Measurements from ENCODE around the gene HM13.
"Not testable (repeated sequence)": the region's sequence is repeated elsewhere in the genome, so short reads cannot be mapped to it uniquely, and the experiment has no call there.

The HM13 gene

DNA sequence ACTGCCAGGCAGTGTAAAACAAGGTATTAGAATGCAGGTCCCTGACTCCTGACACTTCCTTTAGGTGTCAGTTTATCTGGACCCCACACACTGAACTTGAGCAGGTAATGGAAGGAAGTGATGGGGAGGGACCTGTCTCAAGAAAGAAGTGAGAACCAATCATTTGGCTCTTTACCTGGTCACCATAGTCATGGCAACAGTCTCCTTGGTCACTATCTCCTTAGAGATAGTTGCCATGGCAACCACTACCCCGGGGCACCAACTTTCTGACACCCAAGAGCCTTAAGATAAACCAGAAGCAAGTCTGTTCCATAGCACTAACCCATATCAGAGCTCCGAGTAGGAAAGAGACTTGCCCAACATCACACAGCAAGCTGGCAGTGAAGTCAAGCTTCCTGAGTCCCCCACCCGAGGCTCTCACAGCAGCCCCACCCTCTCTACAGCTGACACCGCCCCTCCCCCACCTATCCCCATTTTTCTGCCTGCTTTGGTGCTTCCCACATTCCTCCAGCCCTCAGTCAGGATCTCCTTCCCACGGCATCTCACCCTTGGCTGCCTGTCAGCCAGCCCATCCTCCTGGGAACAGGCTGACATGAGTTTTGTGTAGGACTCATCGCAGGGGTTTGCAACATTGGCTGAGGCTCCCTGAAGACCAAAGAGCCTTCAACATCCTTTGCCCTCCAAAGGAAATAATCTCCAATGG is 16.3 kb upstream of the HM13 start:
- FAIRE-seq = no peak
- no peak for DNase-seq (ENCODE audit: insufficient read length, low spot score)

DNA sequence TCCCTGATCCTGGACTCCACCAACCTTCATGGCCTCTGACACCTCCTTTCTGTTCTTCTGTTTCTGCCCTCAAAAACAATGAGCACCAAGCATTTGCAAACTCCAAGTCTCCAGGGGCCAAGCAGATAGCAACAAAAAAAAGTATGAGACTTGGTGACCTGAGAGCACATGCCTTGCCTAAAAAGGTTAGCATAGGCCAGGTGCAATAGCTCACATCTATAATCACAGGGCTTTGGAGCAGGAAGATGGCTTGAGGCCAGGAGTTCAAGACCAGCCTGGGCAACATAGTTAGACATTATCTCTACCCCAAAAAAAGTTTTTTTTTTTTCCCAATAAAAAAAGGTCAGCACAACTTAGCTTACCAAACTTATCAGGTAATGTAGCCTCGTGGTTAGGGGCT is 13.7 kb upstream of the HM13 start:
- DNase-seq (ENCODE audit: insufficient read length, low spot score) (no peak), FAIRE-seq (no peak)

- peak; percentile 64 for DNase-seq (ENCODE audit: insufficient read length, low spot score)
- peak; percentile 31 for FAIRE-seq
Measured at GRCh38 chr20:31502884-31503673, 11.2 kb upstream of the HM13 start.

- no peak for DNase-seq (ENCODE audit: insufficient read length, low spot score)
- no peak for FAIRE-seq
Measured at GRCh38 chr20:31505903-31506302, 8.3 kb upstream of the HM13 start.

DNA sequence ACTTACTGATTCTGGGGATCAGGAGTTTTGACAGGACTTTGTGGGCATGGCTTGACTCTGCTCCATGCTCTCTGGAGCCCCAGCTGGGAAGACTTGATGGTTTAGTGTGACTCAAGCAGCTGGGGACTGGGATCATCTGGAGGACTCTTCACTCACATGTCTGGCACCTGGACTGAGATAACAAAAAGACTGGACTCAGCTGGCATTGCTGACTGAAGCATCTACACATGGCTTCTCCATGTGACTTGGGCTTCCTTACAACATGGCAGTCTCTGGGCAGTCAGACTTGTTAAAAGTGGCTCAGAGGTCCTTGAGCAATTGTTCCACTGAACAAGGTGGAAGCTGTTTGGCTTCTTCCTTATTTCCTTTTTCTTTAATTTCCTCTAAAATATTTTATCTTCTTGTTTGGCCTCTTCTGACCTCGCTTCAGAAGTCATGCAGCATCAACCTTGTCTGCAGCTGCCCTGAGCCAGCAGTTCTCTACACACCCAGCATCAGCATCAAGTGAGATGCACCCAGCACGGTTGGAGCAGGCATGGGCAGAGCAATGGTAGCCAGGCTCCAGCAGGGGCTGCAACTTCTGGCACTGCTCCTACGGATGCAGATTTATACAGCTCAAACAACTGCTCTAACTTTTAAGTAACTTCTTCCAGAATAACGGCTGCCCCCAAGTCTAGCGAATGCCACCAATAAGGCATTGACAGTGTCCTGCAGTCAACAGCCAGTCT is 5.6 kb upstream of the HM13 start:
- FAIRE-seq (no peak), DNase-seq (ENCODE audit: insufficient read length, low spot score) (no peak)

DNA sequence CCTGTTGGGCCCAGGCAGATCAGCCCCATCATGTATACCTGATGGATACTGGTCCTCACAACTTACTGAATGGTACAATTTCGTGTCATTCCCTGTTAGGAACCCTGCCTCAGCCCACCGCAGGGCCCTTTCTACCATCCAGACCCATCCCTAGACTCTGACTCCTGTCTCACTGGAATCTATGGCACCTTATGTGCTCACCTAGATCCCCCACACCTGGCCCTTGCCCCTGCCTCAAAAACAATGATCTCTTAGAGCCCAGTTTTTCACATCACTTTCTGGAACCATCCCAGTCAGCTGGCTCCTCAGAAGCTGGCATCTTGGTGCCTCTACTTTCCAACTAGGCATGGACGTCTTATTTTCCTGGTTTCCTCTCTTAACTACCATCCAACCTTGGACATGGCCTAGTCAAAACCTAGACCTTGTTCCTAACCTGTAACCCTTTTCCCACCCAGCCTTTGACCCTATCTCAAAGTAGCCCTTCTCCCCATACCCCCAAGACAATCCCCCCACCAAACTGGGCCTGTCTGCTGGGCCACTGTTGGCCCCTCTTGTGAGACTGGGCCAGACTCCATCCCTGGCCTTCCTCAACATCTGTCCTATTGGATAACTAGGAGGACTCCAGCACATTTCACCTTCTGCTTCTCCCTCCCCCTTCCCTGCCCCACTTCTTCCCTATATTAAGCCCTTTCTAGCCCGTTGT is 981 bp downstream of the HM13 start:
- DNase-seq (ENCODE audit: insufficient read length, low spot score) (no peak), FAIRE-seq (no peak)

DNA sequence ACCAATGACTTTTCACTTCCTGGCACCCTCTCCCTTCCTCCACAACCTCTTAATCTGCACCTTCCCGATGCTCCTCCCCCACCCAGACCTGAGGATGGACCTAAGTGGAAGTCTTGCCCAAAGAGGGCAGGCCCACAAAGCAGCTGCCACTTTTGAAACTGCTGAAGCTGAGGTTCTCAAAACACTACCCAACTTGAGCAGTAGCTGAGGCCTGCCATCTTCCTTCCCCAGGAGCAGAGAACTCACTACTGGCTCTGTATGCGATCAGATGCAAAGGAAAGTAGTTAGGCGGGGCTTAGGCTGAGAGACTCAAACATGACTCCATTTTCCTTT is 1.5 kb downstream of the HM13 start:
- DNase-seq (ENCODE audit: insufficient read length, low spot score) = no peak
- no peak for FAIRE-seq

DNA sequence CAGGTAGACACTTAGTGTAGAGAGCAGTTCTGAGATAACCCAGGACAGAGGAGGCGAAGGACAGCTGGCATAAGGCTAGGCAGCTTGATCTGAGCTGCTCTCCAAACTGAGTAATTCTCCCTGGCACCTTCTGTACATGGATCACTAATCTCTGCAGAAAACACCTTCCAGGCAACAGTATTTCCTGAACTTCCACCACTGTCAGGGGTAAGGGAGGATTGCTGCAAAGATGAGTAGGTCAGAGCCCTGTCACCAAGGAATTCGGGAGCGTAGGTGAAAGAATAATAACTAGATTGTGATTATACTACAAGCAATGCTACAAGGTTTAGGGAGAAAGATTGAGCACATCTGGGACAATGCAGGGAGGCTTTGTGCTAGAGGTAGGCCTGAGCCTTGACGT is 1.9 kb downstream of the HM13 start:
- no peak for FAIRE-seq
- DNase-seq (ENCODE audit: insufficient read length, low spot score) = no peak

DNA sequence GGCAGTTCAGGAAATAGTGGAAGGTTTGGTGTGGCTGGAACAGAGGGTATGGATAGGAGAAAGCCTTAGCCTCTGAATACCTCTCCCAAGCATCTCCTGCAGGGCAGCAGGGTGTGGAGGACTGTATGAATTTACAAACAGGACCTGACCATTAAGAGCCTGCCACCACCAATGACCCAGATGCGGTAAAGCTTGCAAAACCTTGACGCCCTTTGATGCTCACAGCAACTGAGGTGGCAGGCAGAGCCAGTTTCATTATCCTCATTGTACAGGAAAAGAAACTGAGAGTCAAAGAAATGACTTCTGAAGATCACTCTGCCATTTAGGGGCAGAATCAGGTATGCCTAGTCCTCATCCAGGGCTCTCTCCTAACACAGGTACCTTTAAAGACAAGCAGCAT is 2.4 kb downstream of the HM13 start:
- no peak for DNase-seq (ENCODE audit: insufficient read length, low spot score)
- no peak for FAIRE-seq

DNA sequence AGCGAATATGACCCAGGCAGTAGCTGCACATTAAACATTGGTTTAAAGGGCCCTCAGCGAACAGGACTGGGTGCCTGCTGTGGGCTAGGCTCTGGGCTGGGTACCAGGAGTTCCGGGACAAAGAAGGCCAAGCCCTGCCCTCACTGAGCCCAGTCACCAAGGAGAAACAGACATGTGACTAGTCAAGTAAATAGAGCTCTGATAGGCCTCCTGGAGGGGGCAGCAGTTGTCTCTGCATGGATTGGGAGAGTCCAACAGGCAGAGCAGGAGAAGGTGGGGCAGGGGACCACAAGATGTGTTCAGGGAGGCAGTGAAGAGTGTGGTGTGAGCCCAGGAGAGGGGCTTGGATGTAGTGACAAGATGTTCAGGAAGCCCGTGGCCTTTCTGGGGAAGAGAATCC is 3.1 kb downstream of the HM13 start:
- DNase-seq (ENCODE audit: insufficient read length, low spot score) = no peak
- FAIRE-seq = no peak

- FAIRE-seq; DNase-seq (ENCODE audit: insufficient read length, low spot score): not testable (repeated sequence)
Measured at GRCh38 chr20:31521267-31521666, 7.0 kb downstream of the HM13 start.

GRCh38 chr20:31522731-31523130 is 8.5 kb downstream of the HM13 start:
- no peak for FAIRE-seq
- no peak for DNase-seq (ENCODE audit: insufficient read length, low spot score)

- FAIRE-seq (no peak), DNase-seq (ENCODE audit: insufficient read length, low spot score) (no peak)
Measured at GRCh38 chr20:31523361-31524283, 9.4 kb downstream of the HM13 start.

GRCh38 chr20:31527266-31527665 is 13.0 kb downstream of the HM13 start:
- FAIRE-seq (no peak), DNase-seq (ENCODE audit: insufficient read length, low spot score) (no peak)

DNA sequence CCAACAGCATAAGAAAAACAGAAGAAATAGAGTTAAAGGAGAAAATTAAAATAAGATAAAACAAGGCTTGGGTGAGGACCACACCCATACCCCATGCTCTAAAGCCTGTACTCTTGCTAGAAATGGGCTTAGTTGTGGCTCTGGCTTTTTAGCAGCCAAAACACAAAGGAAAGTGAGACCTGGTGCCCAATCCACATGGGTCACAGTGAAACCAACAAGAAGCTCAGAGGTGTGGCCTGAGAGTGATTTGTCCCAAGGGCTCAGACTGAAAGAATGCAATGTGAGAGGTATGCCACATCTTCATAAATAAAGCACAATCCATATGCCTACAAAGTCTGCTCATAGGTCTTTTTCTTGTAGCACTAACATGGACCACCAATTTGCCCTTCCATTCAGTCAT is 21.1 kb downstream of the HM13 start:
- no peak for DNase-seq (ENCODE audit: insufficient read length, low spot score)
- FAIRE-seq = no peak

DNA sequence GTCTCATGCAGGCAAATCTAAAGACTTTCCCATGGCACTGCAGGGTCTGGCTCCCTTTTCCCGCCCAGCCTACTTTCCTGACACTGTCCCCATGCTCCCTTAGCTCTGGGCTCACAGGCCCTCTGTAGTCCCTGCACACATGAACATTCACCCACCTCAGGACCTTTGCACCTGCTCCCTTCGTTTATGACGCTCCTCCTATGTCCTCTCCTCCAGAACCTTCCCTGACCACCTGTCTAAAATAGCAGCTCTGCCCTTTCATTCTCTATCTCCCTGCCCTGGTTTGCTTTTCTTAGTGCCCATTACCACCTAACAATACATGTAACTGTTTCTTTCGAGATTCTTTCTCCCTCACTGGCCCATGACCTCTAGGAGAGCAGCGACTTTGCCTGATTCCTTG is 22.3 kb downstream of the HM13 start:
- DNase-seq (ENCODE audit: insufficient read length, low spot score) = no peak
- no peak for FAIRE-seq

DNA sequence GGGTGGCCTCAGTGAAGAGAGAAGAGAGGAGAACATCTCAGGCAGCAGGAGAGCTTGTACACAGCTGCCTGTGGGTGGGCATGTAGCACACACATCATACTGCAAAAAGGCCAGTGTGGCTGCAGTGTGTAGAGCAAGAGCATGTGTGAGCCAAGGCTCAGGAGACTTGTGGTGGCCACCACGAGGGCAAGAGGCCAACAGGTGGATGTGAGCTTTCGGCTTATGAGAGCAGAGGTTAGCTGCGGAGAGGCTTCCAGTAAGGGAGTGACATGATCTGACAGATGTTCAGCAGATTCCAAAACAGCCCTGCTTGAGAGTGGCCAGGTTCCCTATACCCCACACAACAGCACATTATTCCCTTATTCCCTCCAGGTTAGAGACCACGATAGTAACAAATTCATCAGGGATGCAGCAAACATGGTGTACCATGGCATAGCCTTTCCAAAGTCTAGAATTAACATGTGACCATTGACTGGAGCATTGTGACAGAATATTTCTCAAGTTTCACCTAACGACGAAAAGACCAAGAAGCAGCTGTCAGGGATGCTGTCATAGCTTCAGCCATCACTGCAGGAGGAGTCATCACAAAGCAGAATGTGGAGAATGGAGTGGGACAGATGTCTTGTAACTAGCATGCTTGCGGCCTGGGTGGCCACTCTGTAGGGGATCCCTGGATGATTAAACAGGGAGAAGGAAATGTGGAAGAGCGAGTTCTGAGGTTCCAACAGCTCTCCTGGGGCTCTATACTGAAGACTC is 23.1 kb downstream of the HM13 start:
- DNase-seq (ENCODE audit: insufficient read length, low spot score) (no peak), FAIRE-seq (no peak)

DNA sequence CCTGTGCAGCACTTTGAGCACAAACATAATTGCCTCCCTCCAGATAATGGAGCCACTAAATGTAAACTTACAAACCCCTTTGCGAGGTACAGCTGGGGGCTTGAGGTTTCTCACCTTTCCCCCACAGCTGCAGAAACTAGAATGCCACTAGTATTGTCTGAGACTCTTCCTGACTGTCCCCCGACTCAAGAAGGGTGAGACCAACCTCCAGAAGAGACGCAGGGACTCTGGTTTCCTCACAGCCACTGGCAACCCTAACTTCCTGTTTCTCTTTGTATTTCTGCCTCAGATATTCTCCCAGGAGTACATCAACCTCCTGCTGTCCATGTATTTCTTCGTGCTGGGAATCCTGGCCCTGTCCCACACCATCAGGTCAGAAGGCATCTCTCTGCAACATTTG is 23.6 kb downstream of the HM13 start:
- no peak for DNase-seq (ENCODE audit: insufficient read length, low spot score)
- FAIRE-seq = no peak

DNA sequence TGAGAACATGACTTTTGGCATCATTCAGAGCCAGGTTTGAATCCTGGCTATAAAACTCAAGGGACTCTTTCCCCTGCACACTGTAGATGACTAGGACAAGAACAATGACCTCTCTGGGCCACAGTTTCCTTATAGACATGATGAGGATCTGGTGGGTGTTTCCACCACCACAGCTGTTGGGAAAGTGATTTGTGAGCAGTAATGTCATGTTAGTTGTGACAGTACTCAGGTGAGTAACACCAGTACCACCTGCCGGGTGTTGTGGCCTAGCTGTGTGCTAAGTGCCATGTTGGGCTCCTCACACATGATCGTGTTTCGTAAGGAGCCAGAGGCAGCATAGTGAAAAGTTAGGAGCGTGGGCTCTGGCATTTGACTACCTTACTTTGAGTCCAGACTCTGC is 24.1 kb downstream of the HM13 start:
- no peak for FAIRE-seq
- no peak for DNase-seq (ENCODE audit: insufficient read length, low spot score)
